K562 (cell line): ENCODE data around the gene POLR2B. TPM values are rescaled to one million over a fixed set of nuclear protein-coding genes. Genes with fewer than 3 reads are reported as not detected.
A peak's percentile ranks its signal among the peaks of the same experiment; 100 is the strongest.

Source experiments
- ATF4 ChIP-seq: fragments of 450-650 bp; formaldehyde crosslinking; IDR thresholded peaks from 2 replicates; pipeline ENCODE4 v1.4.0; 2022; ENCODE audit warnings: mild to moderate bottlenecking, moderate library complexity
- CC2D1A ChIP-seq: fragments of 450-650 bp; IDR thresholded peaks from 2 replicates; pipeline ENCODE4 v1.6.1; 2017; ENCODE audit warnings: mild to moderate bottlenecking
- CTBP1 ChIP-seq: fragments of 450-650 bp; IDR thresholded peaks from 2 replicates; pipeline ENCODE4 v1.6.1; 2016; ENCODE audit warnings: borderline replicate concordance
- DMBX1 ChIP-seq: fragments of 250-450 bp; sonication (Bioruptor Pico); IDR thresholded peaks from 2 replicates; pipeline ENCODE4 v1.8.0; 2022; ENCODE audit warnings: inconsistent platforms, mild to moderate bottlenecking, moderate library complexity, borderline replicate concordance
- EHMT2 ChIP-seq: fragments of 450-650 bp; IDR thresholded peaks from 2 replicates; pipeline ENCODE4 v1.6.1; 2018; ENCODE audit warnings: antibody characterized with exemption
- FOXK2 ChIP-seq, 2 experiments: fragments of 450-650 bp; IDR thresholded peaks in 1 of 2; conservative IDR thresholded peaks in 1 of 2; 2 replicates each; pipeline ENCODE4 v1.6.1; 2016; ENCODE audit warnings: low read depth in 2 of 2, mild to moderate bottlenecking in 1 of 2
- GATA2 ChIP-seq: sonication (generic); formaldehyde crosslinking; IDR thresholded peaks from 2 replicates; pipeline ENCODE4 v1.4.0; 2020; ENCODE audit warnings: mild to moderate bottlenecking, missing genetic modification reagents
- HMG20B ChIP-seq: fragments of 250-450 bp; sonication (Bioruptor Pico); IDR thresholded peaks from 2 replicates; pipeline ENCODE4 v1.5.0; 2021; ENCODE audit warnings: mild to moderate bottlenecking
- JUN ChIP-seq, 2 experiments: sonication (generic) in 1 of 2; formaldehyde crosslinking in 1 of 2; IDR thresholded peaks; 2 replicates each; pipeline versions ENCODE4 v1.6.1 to v1.8.0; 2012 to 2022; ENCODE audit warnings: borderline replicate concordance in 2 of 2, mild to moderate bottlenecking in 2 of 2, improper control_type of control experiment in 1 of 2, low read depth in 1 of 2, low read length in 1 of 2, missing genetic modification reagents in 1 of 2
- JUNB ChIP-seq: fragments of 450-650 bp; formaldehyde crosslinking; conservative IDR thresholded peaks from 2 replicates; pipeline ENCODE4 v1.4.0; 2020; ENCODE audit warnings: mild to moderate bottlenecking
- KLF6 ChIP-seq: fragments of 250-450 bp; sonication (Bioruptor Pico); IDR thresholded peaks from 2 replicates; pipeline ENCODE4 v1.4.0; 2020; ENCODE audit warnings: mild to moderate bottlenecking, moderate library complexity, borderline replicate concordance
- LARP7 ChIP-seq: fragments of 450-650 bp; IDR thresholded peaks from 2 replicates; pipeline ENCODE4 v1.6.1; 2016
- MAFK ChIP-seq: IDR thresholded peaks from 2 replicates; pipeline ENCODE4 v1.6.1; 2011; ENCODE audit warnings: low read length, improper control_type of control experiment
- MBD1 ChIP-seq: fragments of 250-450 bp; sonication (Bioruptor Pico); IDR thresholded peaks from 2 replicates; pipeline ENCODE4 v1.8.0; 2022; ENCODE audit warnings: inconsistent platforms
- MITF ChIP-seq: IDR thresholded peaks from 2 replicates; pipeline ENCODE4 v1.6.1; 2014; ENCODE audit warnings: antibody characterized with exemption
- MYNN ChIP-seq, 2 experiments: sonication (generic); formaldehyde crosslinking in 1 of 2; IDR thresholded peaks; 2 replicates each; pipeline versions ENCODE4 v1.5.0 to v1.6.1; 2016 to 2020; ENCODE audit warnings: antibody characterized with exemption in 1 of 2, missing genetic modification reagents in 1 of 2
- NR2C1 ChIP-seq, 2 experiments: fragments of 450-650 bp; IDR thresholded peaks; 2 replicates each; pipeline ENCODE4 v1.6.1; 2017; ENCODE audit warnings: mild to moderate bottlenecking in 2 of 2, antibody characterized with exemption in 1 of 2, inconsistent platforms in 1 of 2, missing compliant biosample characterization in 1 of 2, missing genetic modification characterization in 1 of 2
- PHF21A ChIP-seq: fragments of 450-650 bp; IDR thresholded peaks from 2 replicates; pipeline ENCODE4 v1.6.1; 2017; ENCODE audit warnings: low read depth, borderline replicate concordance
- RBM17 ChIP-seq: fragments of 200-400 bp; formaldehyde crosslinking; IDR thresholded peaks from 2 replicates; pipeline ENCODE4 v1.6.1; 2017; ENCODE audit warnings: low read depth, mild to moderate bottlenecking, low read length, borderline replicate concordance
- SETDB1 ChIP-seq: IDR thresholded peaks from one replicate; pipeline ENCODE4 v1.6.1; 2012; ENCODE audit warnings: low read length, control low read depth, inconsistent platforms
- SMARCE1 ChIP-seq: fragments of 450-650 bp; IDR thresholded peaks from 2 replicates; pipeline ENCODE4 v1.7.1; 2016; ENCODE audit warnings: mild to moderate bottlenecking
- TAF9B ChIP-seq: fragments of 450-650 bp; IDR thresholded peaks from 2 replicates; pipeline ENCODE4 v1.6.1; 2018; ENCODE audit warnings: mild to moderate bottlenecking; ENCODE audit not compliant: partially characterized antibody
- TCFL5 ChIP-seq: fragments of 250-450 bp; sonication (Bioruptor Pico); conservative IDR thresholded peaks from 2 replicates; pipeline ENCODE4 v1.6.1; 2021; ENCODE audit warnings: mild to moderate bottlenecking, moderate library complexity, matching md5 sums
- XRCC3 ChIP-seq: fragments of 450-650 bp; IDR thresholded peaks from 2 replicates; pipeline ENCODE4 v1.6.1; 2017; ENCODE audit warnings: mild to moderate bottlenecking, moderate library complexity
- ZNF583 ChIP-seq: fragments of 250-450 bp; sonication (Bioruptor Pico); IDR thresholded peaks from 2 replicates; pipeline ENCODE4 v1.4.0; 2020
- ZNF695 ChIP-seq: fragments of 450-650 bp; formaldehyde crosslinking; IDR thresholded peaks from 2 replicates; pipeline ENCODE4 v1.4.0; 2020; ENCODE audit warnings: mild to moderate bottlenecking, moderate library complexity
- ZNF766 ChIP-seq: fragments of 200-800 bp; sonication (Bioruptor generic); conservative IDR thresholded peaks from 2 replicates; pipeline ENCODE4 v1.6.1; 2016; ENCODE audit warnings: missing genetic modification characterization, missing compliant biosample characterization
- polyA plus RNA-seq, 8 experiments: library from polyadenylated mRNA; depleted of rRNA in 4 of 8; stranded (reverse) in 5 of 8; unstranded in 3 of 8; fragments of >200 nt; fragmentation: Nextera tagmentation in 2 of 8; fragmentation: Illumina TruSeq in 1 of 8; extraction: Ambion mirVana in 2 of 8; extraction: Trizol in 1 of 8; gene quantifications; 2 replicates each; pipeline versions ENCODE4 v1.2.1 to v1.2.3, GENCODE V29; 2011 to 2014; ENCODE audit warnings: inconsistent platforms in 1 of 8, missing spikeins in 1 of 8
- total RNA-seq, 7 experiments: library from RNA; depleted of rRNA in 6 of 7; stranded (reverse); fragments of >200 nt in 6 of 7; fragmentation: Illumina TruSeq in 2 of 7; extraction: Trizol in 2 of 7; gene quantifications; 2 replicates each; pipeline versions ENCODE4 v1.2.1 to v1.2.3, GENCODE V29; 2011 to 2021; ENCODE audit warnings: low replicate concordance in 1 of 7

The POLR2B gene
- total and polyA plus RNA-seq, 9 of the 15 experiments (the other 6 are each of a cell fraction or from before 2014, with no cell fraction given) = 60.9 to 208 (median 142) TPM

GRCh38 chr4:56958111-56958517 is 20.6 kb upstream of the POLR2B start (continued):
- TF ChIP-seq CC2D1A = no peak
- no peak for TF ChIP-seq JUN (IDR thresholded peaks at IDR 0.05; ENCODE audit: borderline replicate concordance, low read depth, low read length)
- no peak for TF ChIP-seq JUN (CRISPR knock-in tag; IDR thresholded peaks at IDR 0.05; ENCODE audit: borderline replicate concordance)
- TF ChIP-seq CTBP1 = no peak
- TF ChIP-seq SETDB1 = no peak
- TF ChIP-seq RBM17 = no peak
- TF ChIP-seq SMARCE1 = no peak
- no peak for TF ChIP-seq TCFL5 (CRISPR knock-in tag)
- no peak for TF ChIP-seq XRCC3
- no peak for TF ChIP-seq MBD1 (CRISPR knock-in tag)
- peak; percentile 42; the same call in 1 of the 2 replicates for TF ChIP-seq KLF6 (CRISPR knock-in tag)
- TF ChIP-seq ZNF766 = peak; percentile 90
- TF ChIP-seq JUNB (CRISPR knock-in tag) = no peak
- no peak for TF ChIP-seq DMBX1 (CRISPR knock-in tag)
- peak; percentile 70; the same call in 1 of the 2 replicates for TF ChIP-seq EHMT2
- TF ChIP-seq MITF = no peak
- TF ChIP-seq TAF9B = peak; percentile 69
- peak; percentile 56; the same call in 1 of the 2 replicates for TF ChIP-seq MYNN (IDR thresholded peaks at IDR 0.05)
- TF ChIP-seq MYNN (CRISPR knock-in tag; IDR thresholded peaks at IDR 0.05) = no peak
- no peak for TF ChIP-seq HMG20B (CRISPR knock-in tag)
- TF ChIP-seq FOXK2 (conservative IDR thresholded peaks at IDR 0.05 in 1 of 2, IDR thresholded peaks at IDR 0.05 in 1 of 2; ENCODE audit: low read depth in 2 of 2) = peak; percentile 20 to 32; a peak in 1 of 4 replicates
- no peak for TF ChIP-seq MAFK
- no peak for TF ChIP-seq NR2C1 (IDR thresholded peaks at IDR 0.05)
- TF ChIP-seq NR2C1 (tag; IDR thresholded peaks at IDR 0.05) = 0 out of 2 replicates have a peak, but pooled peaks have one; percentile 39
- TF ChIP-seq ZNF695 (CRISPR knock-in tag) = no peak
- TF ChIP-seq PHF21A = no peak
- TF ChIP-seq GATA2 = peak; percentile 24; the same call in 1 of the 2 replicates
- peak; percentile 55; the same call in 1 of the 2 replicates for TF ChIP-seq ZNF583 (CRISPR knock-in tag)
- no peak for TF ChIP-seq LARP7
- TF ChIP-seq ATF4 (CRISPR knock-in tag) = no peak
